A673 (cell line): ENCODE data around the gene SSC5D.

Experiments used
- CTCF ChIP-seq: fragments of 300-800, 200-600 bp; sonication (generic); conservative IDR thresholded peaks from 2 replicates; pipeline ENCODE4 v1.5.1; 2017; ENCODE audit warnings: low read depth, mild to moderate bottlenecking, antibody characterized with exemption, low read length, moderate library complexity, mixed read lengths
- EZH2 ChIP-seq: fragments of 200-600 bp; sonication (generic); IDR thresholded peaks from 2 replicates; pipeline ENCODE4 v1.6.1; 2017; ENCODE audit warnings: borderline replicate concordance, low read depth, mild to moderate bottlenecking, mixed read lengths, antibody characterized with exemption, low read length; ENCODE audit not compliant: poor library complexity, severe bottlenecking

GRCh38 chr19:55546822-55547614 is 58.8 kb downstream of the SSC5D start:
- TF ChIP-seq CTCF (no peak), EZH2 (no peak)
